ENCODE data around the gene DTNBP1. TPM values are rescaled to one million over a fixed set of nuclear protein-coding genes. Genes with fewer than 3 reads are reported as not detected.

DTNBP1 gene
- total and polyA plus RNA-seq, 9 donors, result 8.4 to 23.6 (median 18.2) TPM

GRCh38 chr6:15480525-15480924 is 182.3 kb downstream of the DTNBP1 start:
- no peak for DNase-seq
- H3K36me3 ChIP-seq (ENCODE audit: control insufficient read depth, insufficient read depth, low read length), result no peaks in the 10 kb centered on the region
- H3K4me1 ChIP-seq (ENCODE audit: control insufficient read depth, insufficient read depth, low read length), result peaks cover 27% of the 10 kb centered on the region
- WGBS (ENCODE audit: insufficient coverage), result 83% methylated on average over 4 of the region's 7 CpGs
- no peaks in the 10 kb centered on the region for H3K27me3 ChIP-seq (ENCODE audit: control insufficient read depth, insufficient read depth, low read length)
- no peaks in the 10 kb centered on the region for H3K9me3 ChIP-seq (replicated peaks; ENCODE audit: control insufficient read depth, low read depth, low read length)
- H3K27ac ChIP-seq (ENCODE audit: low read length), result no peak overlapping the region
- H3K4me3 ChIP-seq (ENCODE audit: low read length), result no peak overlapping the region

DNA sequence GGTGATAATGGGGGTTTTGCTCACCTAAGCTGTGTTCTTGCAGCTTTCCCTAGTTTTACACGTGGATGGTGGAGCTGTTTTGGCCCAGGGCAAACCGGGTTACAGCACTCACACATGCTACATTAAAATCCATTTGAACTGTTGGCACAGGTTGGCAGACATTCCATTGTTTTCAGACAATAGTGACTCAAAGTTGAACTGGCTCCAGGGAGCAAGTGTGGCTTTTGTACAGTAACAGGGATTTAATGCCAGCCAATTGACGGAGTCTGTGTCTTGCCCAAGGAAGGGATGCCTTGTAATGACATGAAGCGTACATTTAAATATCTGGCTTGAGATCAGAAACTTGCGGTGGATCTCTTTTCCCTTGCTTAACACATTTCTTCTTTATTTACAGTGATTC is 183.1 kb downstream of the DTNBP1 start:
- no peaks in the 10 kb centered on the region for H3K9me3 ChIP-seq (replicated peaks; ENCODE audit: control insufficient read depth, low read depth, low read length)
- no peak overlapping the region for H3K4me3 ChIP-seq (ENCODE audit: low read length)
- no peaks in the 10 kb centered on the region for H3K27me3 ChIP-seq (ENCODE audit: control insufficient read depth, insufficient read depth, low read length)
- H3K4me1 ChIP-seq (ENCODE audit: control insufficient read depth, insufficient read depth, low read length), result peaks cover 27% of the 10 kb centered on the region
- no peak for DNase-seq
- H3K36me3 ChIP-seq (ENCODE audit: control insufficient read depth, insufficient read depth, low read length), result peaks cover 3% of the 10 kb centered on the region
- WGBS (ENCODE audit: insufficient coverage), result no CpG with 5 or more reads among the region's 5 CpGs
- H3K27ac ChIP-seq (ENCODE audit: low read length), result no peak overlapping the region

DNA sequence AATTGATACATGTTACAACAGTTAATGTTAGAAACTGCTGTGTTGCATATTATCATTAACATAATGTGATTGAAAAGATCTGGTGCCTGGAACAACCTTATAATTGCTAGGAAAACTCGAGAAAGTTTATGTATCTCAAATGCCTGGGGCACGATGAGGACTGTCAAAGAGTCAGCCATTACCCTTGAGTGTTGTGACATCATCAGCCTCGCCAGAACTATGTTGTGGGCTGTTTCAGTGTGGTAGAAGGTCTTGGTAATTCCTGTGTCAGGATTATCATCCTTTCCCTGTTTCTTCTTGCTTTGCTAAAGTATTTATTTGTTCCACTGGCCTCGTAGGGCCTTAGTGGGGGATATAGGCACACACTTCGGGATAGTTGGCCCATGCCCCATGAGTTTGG is 185.1 kb downstream of the DTNBP1 start:
- no peak overlapping the region for H3K27ac ChIP-seq (ENCODE audit: low read length)
- 80% methylated on average over 2 of the region's 5 CpGs for WGBS (ENCODE audit: insufficient coverage)

GRCh38 chr6:15476631-15477380 is 186.0 kb downstream of the DTNBP1 start:
- Histone ChIP-seq H3K4me3 (ENCODE audit: low read length) (no peak overlapping the region), H3K4me1 (ENCODE audit: control insufficient read depth, insufficient read depth, low read length) (peaks cover 23% of the 10 kb centered on the region), H3K27ac (ENCODE audit: low read length) (no peak overlapping the region), H3K27me3 (ENCODE audit: control insufficient read depth, insufficient read depth, low read length) (no peaks in the 10 kb centered on the region), H3K9me3 (replicated peaks; ENCODE audit: control insufficient read depth, low read depth, low read length) (no peaks in the 10 kb centered on the region), H3K36me3 (ENCODE audit: control insufficient read depth, insufficient read depth, low read length) (peaks cover 3% of the 10 kb centered on the region)
- WGBS (ENCODE audit: insufficient coverage), result 57% methylated on average over 3 of the region's 7 CpGs
- peak; percentile 29 for DNase-seq

More for the DNA sequence above, 185.1 kb downstream of the DTNBP1 start:
- Histone ChIP-seq H3K27me3 (ENCODE audit: control insufficient read depth, insufficient read depth, low read length) (no peaks in the 10 kb centered on the region), H3K4me1 (ENCODE audit: control insufficient read depth, insufficient read depth, low read length) (peaks cover 23% of the 10 kb centered on the region), H3K9me3 (replicated peaks; ENCODE audit: control insufficient read depth, low read depth, low read length) (no peaks in the 10 kb centered on the region), H3K36me3 (ENCODE audit: control insufficient read depth, insufficient read depth, low read length) (peaks cover 3% of the 10 kb centered on the region), H3K4me3 (ENCODE audit: low read length) (no peak overlapping the region)
- no peak for DNase-seq

- peaks cover 23% of the 10 kb centered on the region for H3K4me1 ChIP-seq (ENCODE audit: control insufficient read depth, insufficient read depth, low read length)
These were observed 187.0 kb downstream of the DTNBP1 start for GRCh38 chr6:15475872-15476271.

GRCh38 chr6:15475261-15475660 is 187.6 kb downstream of the DTNBP1 start:
- Histone ChIP-seq H3K36me3 (ENCODE audit: control insufficient read depth, insufficient read depth, low read length) (peaks cover 3% of the 10 kb centered on the region), H3K9me3 (replicated peaks; ENCODE audit: control insufficient read depth, low read depth, low read length) (no peaks in the 10 kb centered on the region), H3K4me3 (ENCODE audit: low read length) (no peak overlapping the region), H3K27ac (ENCODE audit: low read length) (no peak overlapping the region), H3K27me3 (ENCODE audit: control insufficient read depth, insufficient read depth, low read length) (no peaks in the 10 kb centered on the region), H3K4me1 (ENCODE audit: control insufficient read depth, insufficient read depth, low read length) (peaks cover 18% of the 10 kb centered on the region)
- no peak for DNase-seq
- 74% methylated on average over 6 of the region's 6 CpGs for WGBS (ENCODE audit: insufficient coverage)

More at GRCh38 chr6:15475872-15476271, 187.0 kb downstream of the DTNBP1 start:
- H3K4me3 ChIP-seq (ENCODE audit: low read length), result no peak overlapping the region
- H3K9me3 ChIP-seq (replicated peaks; ENCODE audit: control insufficient read depth, low read depth, low read length), result no peaks in the 10 kb centered on the region
- peaks cover 3% of the 10 kb centered on the region for H3K36me3 ChIP-seq (ENCODE audit: control insufficient read depth, insufficient read depth, low read length)
- H3K27me3 ChIP-seq (ENCODE audit: control insufficient read depth, insufficient read depth, low read length), result no peaks in the 10 kb centered on the region
- WGBS (ENCODE audit: insufficient coverage), result 100% methylated on average over 2 of the region's 4 CpGs
- DNase-seq, result no peak
- H3K27ac ChIP-seq (ENCODE audit: low read length), result no peak overlapping the region

- DNase-seq, result no peak
- peaks cover 9% of the 10 kb centered on the region for H3K36me3 ChIP-seq (ENCODE audit: control insufficient read depth, insufficient read depth, low read length)
- H3K27ac ChIP-seq (ENCODE audit: low read length), result peak overlapping the region; percentile 60
- no peaks in the 10 kb centered on the region for H3K27me3 ChIP-seq (ENCODE audit: control insufficient read depth, insufficient read depth, low read length)
- no peak overlapping the region for H3K4me3 ChIP-seq (ENCODE audit: low read length)
- H3K4me1 ChIP-seq (ENCODE audit: control insufficient read depth, insufficient read depth, low read length), result peaks cover 12% of the 10 kb centered on the region
- WGBS (ENCODE audit: insufficient coverage), result no CpG with 5 or more reads among the region's 2 CpGs
- H3K9me3 ChIP-seq (replicated peaks; ENCODE audit: control insufficient read depth, low read depth, low read length), result no peaks in the 10 kb centered on the region
These were observed 188.6 kb downstream of the DTNBP1 start for GRCh38 chr6:15474196-15474595.

GRCh38 chr6:15473741-15474161 is 189.1 kb downstream of the DTNBP1 start:
- Histone ChIP-seq H3K4me3 (ENCODE audit: low read length) (no peak overlapping the region), H3K27me3 (ENCODE audit: control insufficient read depth, insufficient read depth, low read length) (no peaks in the 10 kb centered on the region), H3K9me3 (replicated peaks; ENCODE audit: control insufficient read depth, low read depth, low read length) (no peaks in the 10 kb centered on the region), H3K4me1 (ENCODE audit: control insufficient read depth, insufficient read depth, low read length) (peaks cover 12% of the 10 kb centered on the region), H3K27ac (ENCODE audit: low read length) (peak overlapping the region; percentile 60), H3K36me3 (ENCODE audit: control insufficient read depth, insufficient read depth, low read length) (peaks cover 11% of the 10 kb centered on the region)
- DNase-seq, result peak; percentile 65
- WGBS (ENCODE audit: insufficient coverage), result 15% methylated on average over 4 of the region's 6 CpGs

DNA sequence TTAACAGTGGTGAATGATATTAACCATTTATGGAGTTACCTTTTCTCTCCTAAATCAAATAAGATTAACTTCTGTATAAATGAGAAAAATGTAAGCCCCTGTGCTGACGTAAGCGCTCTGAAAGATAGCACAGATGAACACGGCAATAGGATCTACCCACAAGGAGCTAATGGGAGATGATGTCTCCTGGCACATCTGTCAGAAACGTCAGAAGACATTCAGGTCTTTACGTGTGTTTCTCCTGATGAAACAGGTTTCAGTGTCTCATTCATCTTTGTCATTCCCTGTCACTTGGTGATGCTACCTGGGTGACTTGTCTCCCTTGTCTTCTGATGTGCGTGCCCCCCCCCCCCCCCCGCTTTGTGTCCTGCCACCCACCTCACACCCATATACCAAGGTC is 189.7 kb downstream of the DTNBP1 start:
- H3K27me3 ChIP-seq (ENCODE audit: control insufficient read depth, insufficient read depth, low read length), result no peaks in the 10 kb centered on the region
- no peaks in the 10 kb centered on the region for H3K9me3 ChIP-seq (replicated peaks; ENCODE audit: control insufficient read depth, low read depth, low read length)
- peaks cover 12% of the 10 kb centered on the region for H3K4me1 ChIP-seq (ENCODE audit: control insufficient read depth, insufficient read depth, low read length)
- WGBS (ENCODE audit: insufficient coverage), result 92% methylated on average over 4 of the region's 7 CpGs
- DNase-seq, result no peak
- no peak overlapping the region for H3K27ac ChIP-seq (ENCODE audit: low read length)
- H3K4me3 ChIP-seq (ENCODE audit: low read length), result no peak overlapping the region
- peaks cover 15% of the 10 kb centered on the region for H3K36me3 ChIP-seq (ENCODE audit: control insufficient read depth, insufficient read depth, low read length)
